ENCODE data around the gene GNPNAT1.

GRCh38 chr14:52786887-52787286 is 4.5 kb downstream of the GNPNAT1 start:
- TF ChIP-seq CTCF (IDR thresholded peaks at IDR 0.05; ENCODE audit: low read length) (no peak), EZH2 (IDR thresholded peaks at IDR 0.05; ENCODE audit: borderline replicate concordance, low read length) (no peak)
